HepG2 (cell line): ENCODE data around the gene APLF. TPM values are rescaled to one million over a fixed set of nuclear protein-coding genes. Genes with fewer than 3 reads are reported as not detected.

Source experiments
- BRF2 ChIP-seq: sonication (generic); formaldehyde crosslinking; IDR thresholded peaks from 2 replicates; pipeline ENCODE4 v1.8.1; 2022; ENCODE audit warnings: mild to moderate bottlenecking, missing genetic modification reagents
- CC2D1A ChIP-seq: sonication (generic); formaldehyde crosslinking; IDR thresholded peaks from 2 replicates; pipeline ENCODE4 v1.8.1; 2023; ENCODE audit warnings: mild to moderate bottlenecking, missing genetic modification reagents
- ELF3 ChIP-seq: IDR thresholded peaks from 2 replicates; pipeline ENCODE4 v1.6.1; 2016; ENCODE audit warnings: missing genetic modification reagents, missing compliant biosample characterization
- GLMP ChIP-seq: sonication (generic); formaldehyde crosslinking; IDR thresholded peaks from 2 replicates; pipeline ENCODE4 v1.9.0; 2021; ENCODE audit warnings: missing genetic modification reagents, mild to moderate bottlenecking, borderline replicate concordance
- MAFG ChIP-seq: sonication (generic); formaldehyde crosslinking; IDR thresholded peaks from 2 replicates; pipeline ENCODE4 v1.5.1; 2020; ENCODE audit warnings: mild to moderate bottlenecking, missing genetic modification reagents
- RAD51 ChIP-seq: fragments of 450-650 bp; IDR thresholded peaks from 2 replicates; pipeline ENCODE4 v1.6.1; 2016; ENCODE audit warnings: borderline replicate concordance
- REPIN1 ChIP-seq: sonication (generic); formaldehyde crosslinking; IDR thresholded peaks from 2 replicates; pipeline ENCODE4 v1.8.0; 2022; ENCODE audit warnings: missing genetic modification reagents, low read depth, mild to moderate bottlenecking, borderline replicate concordance
- SRSF9 ChIP-seq: fragments of 200-400 bp; formaldehyde crosslinking; IDR thresholded peaks from 2 replicates; pipeline ENCODE4 v1.6.1; 2018; ENCODE audit warnings: borderline replicate concordance, mild to moderate bottlenecking, low read depth, low read length; ENCODE audit not compliant: insufficient read depth, poor library complexity, severe bottlenecking
- ZMAT3 ChIP-seq: sonication (generic); formaldehyde crosslinking; conservative IDR thresholded peaks from 2 replicates; pipeline ENCODE4 v1.7.0; 2021; ENCODE audit warnings: missing genetic modification reagents
- ZNF276 ChIP-seq: sonication (generic); formaldehyde crosslinking; IDR thresholded peaks from 2 replicates; pipeline ENCODE4 v1.4.0; 2020; ENCODE audit warnings: mild to moderate bottlenecking, low read depth, missing genetic modification reagents
- ZNF331 ChIP-seq: sonication (generic); formaldehyde crosslinking; IDR thresholded peaks from 2 replicates; pipeline ENCODE4 v1.4.0; 2020; ENCODE audit warnings: missing genetic modification reagents
- ZNF619 ChIP-seq: sonication (generic); formaldehyde crosslinking; IDR thresholded peaks from 2 replicates; pipeline ENCODE4 v1.4.0; 2020; ENCODE audit warnings: mild to moderate bottlenecking, missing genetic modification reagents
- ZNF770 ChIP-seq: sonication (generic); formaldehyde crosslinking; IDR thresholded peaks from 2 replicates; pipeline ENCODE4 v1.5.0; 2020; ENCODE audit warnings: mild to moderate bottlenecking, missing genetic modification reagents
- ZNF773 ChIP-seq: sonication (generic); formaldehyde crosslinking; IDR thresholded peaks from 2 replicates; pipeline ENCODE4 v1.4.0; 2020; ENCODE audit warnings: missing genetic modification reagents, borderline replicate concordance
- ZNF777 ChIP-seq: sonication (generic); formaldehyde crosslinking; IDR thresholded peaks from 2 replicates; pipeline ENCODE4 v1.4.0; 2020; ENCODE audit warnings: missing genetic modification reagents
- ZNF781 ChIP-seq: sonication (generic); formaldehyde crosslinking; IDR thresholded peaks from 2 replicates; pipeline ENCODE4 v1.5.1; 2020; ENCODE audit warnings: borderline replicate concordance, mild to moderate bottlenecking, missing genetic modification reagents; ENCODE audit errors: not compliant biosample characterization
- ZNF883 ChIP-seq: sonication (generic); formaldehyde crosslinking; IDR thresholded peaks from 2 replicates; pipeline ENCODE4 v1.5.1; 2020; ENCODE audit warnings: mild to moderate bottlenecking, missing genetic modification reagents; ENCODE audit errors: not compliant biosample characterization
- polyA plus RNA-seq, 8 experiments: library from polyadenylated mRNA; depleted of rRNA in 3 of 8; stranded (reverse) in 7 of 8; unstranded in 1 of 8; fragments of >200 nt; fragmentation: Illumina TruSeq in 4 of 8; extraction: Trizol in 4 of 8; gene quantifications; 2 replicates each; pipeline versions ENCODE4 v1.2.1 to v1.2.3, GENCODE V29; 2011 to 2016; ENCODE audit warnings: low read depth in 4 of 8, missing spikeins in 1 of 8, mixed read lengths in 1 of 8; ENCODE audit not compliant: insufficient read depth in 1 of 8
- total RNA-seq, 5 experiments: library from RNA; depleted of rRNA; stranded (reverse); fragments of >200 nt; fragmentation: Illumina TruSeq; extraction: Trizol; gene quantifications; 2 replicates each; pipeline ENCODE4 v1.2.3, GENCODE V29; 2016; ENCODE audit warnings: low read depth in 1 of 5

APLF gene
- total and polyA plus RNA-seq, 2 of the 13 experiments (the other 11 are each of a cell fraction or from before 2014, with no cell fraction given): 0.45 to 2.2 TPM

- TF ChIP-seq RAD51 (no peak), SRSF9 (no peak), GLMP (CRISPR knock-in tag) (no peak), ZNF777 (CRISPR knock-in tag) (no peak; the same call in 1 of the 2 replicates), BRF2 (no peak), ZNF781 (CRISPR knock-in tag) (peak; percentile 86), ZNF770 (CRISPR knock-in tag) (peak; percentile 40; the same call in 1 of the 2 replicates), ZMAT3 (CRISPR knock-in tag) (no peak), CC2D1A (peak; percentile 73; the same call in 1 of the 2 replicates), ZNF773 (CRISPR knock-in tag) (peak; percentile 85; the same call in 1 of the 2 replicates), MAFG (no peak), ELF3 (peak; percentile 24), ZNF619 (CRISPR knock-in tag) (no peak; the same call in 1 of the 2 replicates), ZNF276 (CRISPR knock-in tag) (peak; percentile 42; the same call in 1 of the 2 replicates), ZNF883 (CRISPR knock-in tag) (peak; percentile 90), ZNF331 (CRISPR knock-in tag) (peak; percentile 53; the same call in 1 of the 2 replicates), REPIN1 (peak; percentile 86)
Observed at GRCh38 chr2:68467077-68467960, at the start of gene APLF, which contains the start of gene FBXO48 (continued).
